Placental pericyte (primary cell): Measurements from ENCODE around the gene CLK1. TPM values are rescaled to one million over a fixed set of nuclear protein-coding genes. Genes with fewer than 3 reads are reported as not detected.

ENCODE experiments used
- small RNA-seq: library from RNA; depleted of rRNA; stranded (forward); fragments of <200 nt; gene quantifications from one replicate; pipeline ENCODE3, GENCODE V24; 2012; ENCODE audit warnings: low replicate concordance
- total RNA-seq: library from RNA; depleted of rRNA; stranded (reverse); fragments of >200 nt; gene quantifications from 2 replicates; pipeline ENCODE4 v1.2.3, GENCODE V29; 2012

Gene CLK1
- total RNA-seq, result 47.7 and 51.2 TPM in 2 replicates

DNA sequence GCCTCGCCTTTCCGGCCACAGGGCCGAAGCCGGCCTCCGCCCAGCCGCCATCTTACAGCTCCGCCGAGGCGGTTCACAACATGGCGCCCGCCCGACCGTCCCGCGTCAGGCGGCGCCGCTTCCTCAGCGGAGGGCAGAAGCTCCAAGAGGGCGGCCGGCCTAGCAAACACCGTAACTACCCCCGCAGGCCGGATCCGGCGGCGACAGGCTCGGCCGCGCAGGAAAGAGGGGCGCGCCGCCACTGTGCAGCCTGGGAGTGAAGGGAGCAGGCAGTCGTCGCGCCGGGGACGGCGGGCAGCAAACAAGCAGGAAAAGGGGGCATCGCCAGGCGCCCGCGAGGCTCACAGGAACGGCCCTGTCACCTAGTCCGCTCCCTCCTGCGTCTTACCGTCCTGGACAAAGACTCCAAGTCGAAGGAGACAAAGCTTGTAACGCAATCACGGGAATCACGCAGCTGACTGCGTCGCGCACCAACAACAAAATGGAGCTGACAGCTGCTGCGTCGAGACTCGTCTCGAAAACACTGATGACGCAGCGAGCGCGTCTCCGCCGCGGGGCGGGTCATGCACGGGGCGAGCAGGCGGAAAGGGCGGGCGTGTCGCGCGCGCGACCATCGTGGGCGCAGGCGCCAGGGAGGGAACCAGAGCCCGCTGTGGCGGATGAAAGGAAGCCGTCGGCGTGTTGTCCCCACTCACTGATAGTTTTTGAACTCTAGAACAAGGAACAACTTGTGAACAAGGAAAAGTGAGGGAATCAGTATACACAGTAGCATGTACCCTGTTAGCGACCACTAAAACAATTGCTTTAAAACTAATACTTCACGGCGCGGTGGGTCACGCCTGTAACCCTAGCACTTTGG, at the start of gene CLK1:
Gene CLK1 (minus strand): TSS at position 483 of the 859 bp plus-strand sequence. CDS start 2,796 bp downstream, outside the sequence.

DNA sequence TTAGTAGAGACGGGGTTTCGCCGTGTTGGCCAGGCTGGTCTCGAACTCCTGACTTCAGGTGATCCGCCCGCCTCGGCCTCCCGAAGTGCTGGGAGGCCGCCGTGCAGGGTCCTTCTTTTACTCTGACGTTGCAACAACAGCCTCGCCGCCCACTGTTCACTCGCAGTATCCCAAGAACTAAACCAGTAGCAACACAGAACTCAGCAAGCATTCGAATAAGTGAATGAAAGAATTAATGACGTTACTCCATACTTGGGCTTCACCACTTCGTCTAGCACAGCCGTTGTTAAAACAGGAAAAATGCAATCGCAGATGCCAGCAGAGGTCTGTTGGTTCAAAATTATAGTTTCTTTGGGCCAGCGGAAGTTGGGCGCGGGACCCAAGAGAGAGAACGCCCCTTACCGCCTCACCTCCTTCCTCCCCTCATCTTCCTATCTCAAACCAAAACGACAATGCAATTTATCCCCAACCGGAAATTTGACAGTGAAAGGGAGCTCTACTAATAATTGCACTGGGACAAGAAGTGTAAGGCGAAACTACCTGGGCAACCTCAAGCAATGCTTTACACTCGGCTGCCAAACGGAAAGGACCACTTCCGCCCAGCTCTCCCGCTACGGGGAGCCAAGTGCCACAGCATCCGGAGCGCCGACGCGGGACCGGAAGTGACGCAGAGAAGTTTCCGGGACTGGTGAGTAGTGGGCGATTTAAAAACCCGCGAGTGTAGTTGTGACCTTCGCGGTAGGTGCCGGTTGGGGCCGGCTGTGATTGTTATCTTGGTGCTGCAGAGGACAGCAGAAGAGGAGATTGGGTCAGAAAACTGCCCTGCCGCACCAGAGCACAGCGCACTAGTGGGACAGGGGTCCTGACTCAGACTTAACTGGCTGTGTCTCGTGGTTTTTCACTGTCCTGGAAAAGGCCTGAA, 24.5 kb upstream of the CLK1 start, which contains the start of the genes NIF3L1 and PPIL3:
Gene NIF3L1 (plus strand): TSS at position 668 of the 922 bp plus-strand sequence. CDS start 2,573 bp downstream, outside the sequence.
Gene PPIL3 (minus strand): TSS at position 374 of the 922 bp plus-strand sequence. CDS start 1,462 bp downstream, outside the sequence.

DNA sequence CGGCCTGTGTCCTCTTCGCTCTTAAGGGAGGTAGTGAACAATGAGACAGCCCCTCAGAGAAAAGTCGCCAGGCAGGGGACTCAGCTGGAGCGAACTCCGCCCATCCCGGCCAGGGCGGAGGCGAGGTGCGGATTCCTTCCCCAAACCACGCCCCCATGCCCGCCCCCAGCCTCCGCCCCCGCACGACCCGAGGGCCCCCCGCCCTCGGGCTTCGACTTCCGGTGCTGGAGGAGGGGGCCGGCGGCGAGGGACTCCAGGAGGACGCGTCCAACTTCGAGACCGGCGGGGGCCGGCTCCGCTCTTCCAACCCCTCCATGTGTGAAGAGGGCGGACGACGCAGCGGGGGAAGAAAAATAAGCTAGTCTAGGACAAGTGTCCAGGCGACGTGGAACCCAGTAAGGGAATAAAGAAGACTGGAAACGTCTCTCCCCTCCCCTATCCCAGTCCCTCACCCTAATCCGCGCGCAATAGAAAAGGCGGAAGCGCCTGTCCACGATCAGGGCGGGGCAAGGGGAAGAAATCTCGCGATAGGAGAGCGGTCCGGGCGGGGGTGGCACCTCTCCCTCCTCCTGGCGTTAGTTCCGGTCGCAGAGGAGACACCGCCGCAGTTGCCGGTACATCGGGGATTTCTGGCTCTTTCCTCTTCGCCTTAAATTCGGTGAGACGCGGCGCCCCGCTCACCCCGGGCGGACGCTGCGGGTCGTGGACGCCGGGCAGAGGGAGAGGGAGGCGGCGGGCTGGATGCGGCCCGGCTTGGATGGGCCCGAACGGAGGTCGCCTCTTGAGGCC, 52.9 kb downstream of the CLK1 start, which contains the start of gene BZW1:
Gene BZW1 (plus strand): TSS at position 578 of the 789 bp plus-strand sequence. CDS start 1,308 bp downstream, outside the sequence.

Small RNA genes within 50 kb of the gene (small RNA-seq; reads per million reads assigned to genes)
- gene RF00019 (not detected), gene RNA5SP115 (not detected), gene RNU6-312P (not detected), gene RNU6-31P (not detected), gene RNU6-762P (not detected)

Other genes with a start within 250 kb of the CLK1 start
- gene BZW1, start 52.7 kb downstream of the CLK1 start, total RNA-seq, result 313 and 705 TPM in 2 replicates
- gene PPIL3, start 24.4 kb upstream of the CLK1 start, total RNA-seq, result 39.5 and 40.9 TPM in 2 replicates
- 18.8 and 57.7 TPM in 2 replicates for gene NIF3L1, start 24.7 kb upstream of the CLK1 start, total RNA-seq
- 9.2 and 20.5 TPM in 2 replicates for gene ORC2, start 99.0 kb upstream of the CLK1 start, total RNA-seq
- gene HYCC2, start 207.0 kb upstream of the CLK1 start, total RNA-seq, result 5.5 and 13.0 TPM in 2 replicates
- 20.8 and 28.5 TPM in 2 replicates for gene NDUFB3, start 207.3 kb upstream of the CLK1 start, total RNA-seq